GM12874 (cell line): ENCODE data around the gene TDG.

Source experiments
- CTCF ChIP-seq: IDR thresholded peaks from 2 replicates; pipeline ENCODE4 v1.5.1; 2011; ENCODE audit warnings: low read depth, mild to moderate bottlenecking, control low read depth, low read length, moderate library complexity; ENCODE audit not compliant: insufficient read depth

Gene TDG

GRCh38 chr12:103965590-103966504, at the start of gene TDG:
TSS of gene TDG (plus strand) at chr12:103965872. CDS start at chr12:103966038, 166 bp downstream.
- TF ChIP-seq CTCF, result 0 out of 2 replicates have a peak, but pooled peaks have one; percentile 11

DNA sequence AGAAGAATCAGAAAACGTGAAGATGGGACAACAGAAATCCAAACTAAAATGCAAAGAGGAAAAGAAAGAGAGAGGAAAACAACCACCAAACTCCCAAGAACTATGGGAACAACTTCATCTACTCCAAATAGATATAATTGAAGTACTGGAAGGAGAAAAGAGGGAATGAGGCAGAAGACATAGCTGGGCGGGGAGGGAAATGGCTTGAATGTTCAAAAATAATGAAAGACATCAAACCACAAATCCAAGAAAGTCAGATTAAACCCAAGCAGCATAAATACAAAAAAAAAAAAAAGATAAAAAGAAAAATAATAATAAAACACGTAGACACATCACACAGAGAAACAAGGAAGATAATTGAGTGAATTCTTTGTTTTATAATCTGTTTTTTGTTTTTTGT, 47.8 kb upstream of the TDG start:
- no peak for TF ChIP-seq CTCF

DNA sequence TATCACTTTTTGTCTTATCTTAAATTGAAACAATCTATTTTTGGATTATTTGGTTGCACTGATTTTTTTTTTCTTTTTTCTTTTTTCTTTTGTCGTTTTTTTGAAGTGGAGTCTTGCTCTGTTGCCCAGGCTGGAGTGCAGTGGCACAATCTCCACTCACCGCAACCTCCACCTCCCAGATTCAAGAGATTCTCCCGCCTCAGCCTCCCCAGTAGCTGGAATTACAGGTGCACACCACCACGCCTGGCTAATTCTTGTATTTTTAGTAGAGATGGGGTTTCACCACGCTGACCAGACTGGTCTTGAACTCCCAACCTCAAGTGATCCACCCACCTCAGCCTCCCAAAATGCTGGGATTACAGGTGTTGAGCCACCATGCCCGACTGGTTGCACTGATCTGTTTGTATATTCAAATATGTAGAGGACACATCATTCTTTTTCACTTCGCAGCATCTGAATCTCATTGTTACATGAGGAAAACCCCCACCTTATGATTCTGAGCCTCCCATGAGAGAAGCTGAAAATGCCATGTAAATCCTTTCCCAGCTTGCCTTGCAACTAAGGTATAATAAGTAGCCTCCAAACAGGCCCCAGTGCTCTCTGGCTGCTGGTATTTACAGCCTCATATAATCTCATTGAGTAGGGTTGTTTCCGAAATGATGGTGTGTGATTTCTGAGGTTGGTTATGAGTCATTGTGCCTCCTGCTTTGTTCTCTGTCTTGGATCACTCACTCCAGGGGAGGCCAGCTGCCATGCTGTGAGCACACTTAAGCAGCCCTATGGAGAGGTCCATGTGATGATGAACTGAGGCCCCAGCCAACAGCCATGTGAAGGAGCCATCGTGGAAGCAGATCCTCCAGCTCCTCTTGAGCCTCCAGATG, 40.7 kb upstream of the TDG start:
- no peak for TF ChIP-seq CTCF

- TF ChIP-seq CTCF, result no peak
Observed at GRCh38 chr12:103928682-103929045, 37.0 kb upstream of the TDG start.

- TF ChIP-seq CTCF, result no peak
Observed at GRCh38 chr12:103929046-103929783, 36.5 kb upstream of the TDG start.

DNA sequence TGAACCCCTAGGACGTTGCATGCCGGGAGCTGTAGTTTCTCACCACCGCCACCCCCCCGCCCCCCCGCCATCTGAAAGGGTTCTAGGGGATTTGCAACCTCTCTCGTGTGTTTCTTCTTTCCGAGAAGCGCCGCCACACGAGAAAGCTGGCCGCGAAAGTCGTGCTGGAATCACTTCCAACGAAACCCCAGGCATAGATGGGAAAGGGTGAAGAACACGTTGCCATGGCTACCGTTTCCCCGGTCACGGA, 36.0 kb upstream of the TDG start:
- no peak for TF ChIP-seq CTCF
